Mesothelial cell of epicardium (in vitro differentiated cells): ENCODE measurements around the gene KCNK7. TPM values are rescaled to one million over a fixed set of nuclear protein-coding genes. Genes with fewer than 3 reads are reported as not detected.

Experiments
- DNase-seq, 2 experiments: peaks; one replicate each; pipeline ENCODE4 v3.0.0; 2021; ENCODE audit warnings: low spot score in 2 of 2; ENCODE audit not compliant: unreplicated experiment in 2 of 2
- H3K27ac Mint-ChIP-seq: 2 replicates; pipeline ENCODE4 v1.8.0; 2021; ENCODE audit warnings: mixed read lengths
- H3K27me3 Mint-ChIP-seq: 2 replicates; pipeline ENCODE4 v1.8.0; 2021; ENCODE audit warnings: low read depth, mixed read lengths
- H3K36me3 Mint-ChIP-seq: 2 replicates; pipeline ENCODE4 v1.8.0; 2021; ENCODE audit warnings: mixed read lengths
- H3K4me1 Mint-ChIP-seq: 2 replicates; pipeline ENCODE4 v1.8.0; 2021; ENCODE audit warnings: mixed read lengths
- H3K4me3 Mint-ChIP-seq: 2 replicates; pipeline ENCODE4 v1.8.0; 2021; ENCODE audit warnings: mild to moderate bottlenecking, moderate library complexity, mixed read lengths
- H3K9me3 Mint-ChIP-seq: 2 replicates; pipeline ENCODE4 v1.8.0; 2021; ENCODE audit warnings: mixed read lengths
- CTCF ChIP-seq: fragments of 200-600 bp; sonication (generic); IDR thresholded peaks from one replicate; pipeline ENCODE4 v1.5.0; 2021; ENCODE audit warnings: antibody characterized with exemption; ENCODE audit not compliant: unreplicated experiment
- microRNA-seq: library from miRNA; unstranded; fragments of <30 nt; microRNA quantifications from one replicate; pipeline ENCODE4 v1.2.0, GENCODE V29; 2021; ENCODE audit warnings: inconsistent platforms, mixed read lengths
- total RNA-seq: library from RNA; stranded (reverse); gene quantifications from 3 replicates; pipeline ENCODE4 v1.2.1, GENCODE V29; 2021

KCNK7 gene
- total RNA-seq, 1 donor from 2014 or later: 2.4 TPM

GRCh38 chr11:65545853-65546216 is 49.8 kb downstream of the KCNK7 start:
- no peaks in the 10 kb centered on the region for H3K9me3 Mint-ChIP-seq
- peaks cover 3% of the 10 kb centered on the region for H3K27me3 Mint-ChIP-seq
- DNase-seq: no peak
- TF ChIP-seq CTCF: no peak
- peaks cover 28% of the 10 kb centered on the region for H3K4me1 Mint-ChIP-seq
- peak overlapping the region; percentile 16 for H3K4me3 Mint-ChIP-seq
- H3K27ac Mint-ChIP-seq: peak overlapping the region; percentile 41
- peaks cover 48% of the 10 kb centered on the region for H3K36me3 Mint-ChIP-seq

Small RNA genes within 50 kb of the gene (microRNA-seq; reads per million reads assigned to microRNA genes)
- gene MIR4690: not detected

Other genes starting within 250 kb of the KCNK7 start
- 0.49 to 0.75 TPM (median 0.60 TPM) in 3 replicates for gene TIGD3, start 241.0 kb downstream of the KCNK7 start, total RNA-seq
- 3.9 to 4.7 TPM (median 4.7 TPM) in 3 replicates for gene SLC25A45, start 213.2 kb downstream of the KCNK7 start, total RNA-seq
- gene FRMD8, start 209.2 kb downstream of the KCNK7 start, total RNA-seq: 23.5 to 26.4 TPM (median 25.0 TPM) in 3 replicates
- gene NEAT1, start 173.0 kb downstream of the KCNK7 start, total RNA-seq: 236 to 269 TPM (median 246 TPM) in 3 replicates
- gene MALAT1, start 96.8 kb downstream of the KCNK7 start, total RNA-seq: 15,343 to 16,172 TPM (median 16,018 TPM) in 3 replicates
- gene SCYL1, start 70.7 kb downstream of the KCNK7 start, total RNA-seq: 83.4 to 91.1 TPM (median 89.5 TPM) in 3 replicates
- 314 to 333 TPM (median 318 TPM) in 3 replicates for gene LTBP3, start 37.4 kb downstream of the KCNK7 start, total RNA-seq
- 23.1 to 27.8 TPM (median 27.4 TPM) in 3 replicates for gene ZNRD2, start 25.3 kb downstream of the KCNK7 start, total RNA-seq
- 56.7 to 61.5 TPM (median 57.6 TPM) in 3 replicates for gene FAM89B, start 23.3 kb downstream of the KCNK7 start, total RNA-seq
- gene EHBP1L1, start 19.7 kb downstream of the KCNK7 start, total RNA-seq: 30.4 to 35.2 TPM (median 33.8 TPM) in 3 replicates
- gene MAP3K11, start 18.4 kb upstream of the KCNK7 start, total RNA-seq: 46.8 to 52.0 TPM (median 47.5 TPM) in 3 replicates
- 59.0 to 61.8 TPM (median 61.3 TPM) in 3 replicates for gene PCNX3, start 20.0 kb upstream of the KCNK7 start, total RNA-seq
- gene SIPA1, start 42.3 kb upstream of the KCNK7 start, total RNA-seq: 37.1 to 42.9 TPM (median 37.5 TPM) in 3 replicates
- 95.6 to 98.8 TPM (median 96.8 TPM) in 3 replicates for gene RELA, start 67.1 kb upstream of the KCNK7 start, total RNA-seq
- gene KAT5, start 116.5 kb upstream of the KCNK7 start, total RNA-seq: 72.0 to 77.8 TPM (median 77.1 TPM) in 3 replicates
- 41.8 to 45.0 TPM (median 42.4 TPM) in 3 replicates for gene RNASEH2C, start 125.0 kb upstream of the KCNK7 start, total RNA-seq
- 23.3 to 24.9 TPM (median 24.3 TPM) in 3 replicates for gene AP5B1, start 185.2 kb upstream of the KCNK7 start, total RNA-seq
- gene OVOL1, start 191.3 kb upstream of the KCNK7 start, total RNA-seq: 3.9 to 4.7 TPM (median 4.3 TPM) in 3 replicates
- 6.8 to 10.7 TPM (median 7.5 TPM) in 3 replicates for gene SNX32, start 238.2 kb upstream of the KCNK7 start, total RNA-seq